MM.1S (cell line): ENCODE measurements around the gene GLRA1.

Experiments used
- DNase-seq: peaks from one replicate; pipeline ENCODE4 v3.0.0-alpha.2; 2015
- H2AFZ ChIP-seq: fragments of 300-600 bp; sonication (generic); 2 replicates; pipeline ENCODE4 v1.6.0; 2016; ENCODE audit warnings: antibody characterized with exemption, low read length
- H3F3A ChIP-seq: fragments of 300-600 bp; sonication (generic); 2 replicates; pipeline ENCODE4 v1.6.1; 2016; ENCODE audit warnings: mild to moderate bottlenecking, antibody characterized with exemption, low read length, moderate library complexity, mixed read lengths; ENCODE audit not compliant: insufficient read depth
- H3K27ac ChIP-seq: fragments of 300-600 bp; sonication (generic); 2 replicates; pipeline ENCODE4 v1.5.1; 2016; ENCODE audit warnings: mild to moderate bottlenecking, low read length
- H3K27me3 ChIP-seq: fragments of 300-600 bp; sonication (generic); replicated peaks from 2 replicates; pipeline ENCODE4 v1.6.0; 2016; ENCODE audit warnings: low read length; ENCODE audit not compliant: insufficient read depth
- H3K36me3 ChIP-seq: fragments of 300-600 bp; sonication (generic); replicated peaks from 2 replicates; pipeline ENCODE4 v1.6.1; 2016; ENCODE audit warnings: mild to moderate bottlenecking, low read length, mixed read lengths; ENCODE audit not compliant: insufficient read depth
- H3K4me1 ChIP-seq: fragments of 300-600 bp; sonication (generic); 2 replicates; pipeline ENCODE4 v1.6.1; 2016; ENCODE audit warnings: low read length, mixed read lengths
- H3K4me2 ChIP-seq: fragments of 300-600 bp; sonication (generic); 2 replicates; pipeline ENCODE4 v1.6.0; 2016; ENCODE audit warnings: low read depth, low read length
- H3K4me3 ChIP-seq: fragments of 300-600 bp; sonication (generic); 2 replicates; pipeline ENCODE4 v1.5.1; 2016; ENCODE audit warnings: low read length, mixed read lengths
- H3K79me2 ChIP-seq: fragments of 300-600 bp; sonication (generic); 2 replicates; pipeline ENCODE4 v1.6.1; 2016; ENCODE audit warnings: mixed run types, low read length, mixed read lengths
- H3K9ac ChIP-seq: fragments of 300-600 bp; sonication (generic); 2 replicates; pipeline ENCODE4 v1.6.1; 2016; ENCODE audit warnings: low read length, mixed read lengths
- H3K9me2 ChIP-seq: fragments of 300-600 bp; sonication (generic); replicated peaks from 2 replicates; pipeline ENCODE4 v1.6.1; 2016; ENCODE audit warnings: mild to moderate bottlenecking, low read length, mixed read lengths; ENCODE audit not compliant: insufficient read depth
- H3K9me3 ChIP-seq: fragments of 300-600 bp; sonication (generic); replicated peaks from 2 replicates; pipeline ENCODE4 v1.6.1; 2016; ENCODE audit warnings: mild to moderate bottlenecking, low read length, mixed read lengths; ENCODE audit not compliant: insufficient read depth
- H4K20me1 ChIP-seq: fragments of 300-600 bp; sonication (generic); 2 replicates; pipeline ENCODE4 v1.6.1; 2016; ENCODE audit warnings: mild to moderate bottlenecking, low read length, moderate library complexity, mixed read lengths; ENCODE audit not compliant: insufficient read depth
- EZH2 ChIP-seq: fragments of 300-600 bp; sonication (generic); optimal IDR thresholded peaks from 2 replicates; pipeline ENCODE3; 2017; ENCODE audit warnings: low read depth, mild to moderate bottlenecking, antibody characterized with exemption, low read length, mixed read lengths
- EZH2phosphoT487 ChIP-seq: fragments of 300-600 bp; sonication (generic); IDR thresholded peaks from 2 replicates; pipeline ENCODE4 v1.6.1; 2018; ENCODE audit warnings: antibody characterized with exemption, low read length
- TF ChIP-seq, protein P1 (sequence below): fragments of 300-600 bp; sonication (generic); IDR thresholded peaks from 2 replicates; pipeline ENCODE4 v1.5.1; 2016; ENCODE audit warnings: antibody characterized with exemption, low read length, mixed read lengths

GLRA1 gene

DNA sequence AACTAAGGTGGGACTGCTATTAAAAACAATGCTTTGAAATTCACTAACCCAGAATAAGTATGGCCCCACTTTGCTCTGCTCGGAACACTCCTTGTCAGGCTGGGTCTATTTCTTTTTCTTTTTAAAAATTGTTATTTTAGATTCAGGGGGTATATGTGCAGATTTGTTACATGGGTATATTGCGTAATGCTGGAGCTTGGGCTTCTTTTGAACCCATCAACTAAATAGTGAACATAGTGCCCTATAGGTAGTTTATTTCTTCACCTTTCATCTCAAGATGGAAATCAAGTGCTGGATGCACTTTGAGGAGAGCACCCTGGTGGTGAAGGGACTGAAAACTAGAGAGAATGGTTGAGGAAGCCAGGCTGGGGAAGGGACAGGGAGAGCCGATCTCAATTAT, 51.0 kb downstream of the GLRA1 start:
- Histone ChIP-seq H3K27me3 (no peaks in the 10 kb centered on the region), H3K36me3 (no peaks in the 10 kb centered on the region), H4K20me1 (no peaks in the 10 kb centered on the region), H3K4me1 (no peaks in the 10 kb centered on the region), H3K27ac (no peak overlapping the region), H2AFZ (no peak overlapping the region), H3K4me3 (no peak overlapping the region), H3F3A (no peaks in the 10 kb centered on the region), H3K4me2 (no peak overlapping the region), H3K9me3 (no peaks in the 10 kb centered on the region), H3K9me2 (no peaks in the 10 kb centered on the region), H3K9ac (no peak overlapping the region), H3K79me2 (no peaks in the 10 kb centered on the region)
- TF ChIP-seq, protein P1, sequence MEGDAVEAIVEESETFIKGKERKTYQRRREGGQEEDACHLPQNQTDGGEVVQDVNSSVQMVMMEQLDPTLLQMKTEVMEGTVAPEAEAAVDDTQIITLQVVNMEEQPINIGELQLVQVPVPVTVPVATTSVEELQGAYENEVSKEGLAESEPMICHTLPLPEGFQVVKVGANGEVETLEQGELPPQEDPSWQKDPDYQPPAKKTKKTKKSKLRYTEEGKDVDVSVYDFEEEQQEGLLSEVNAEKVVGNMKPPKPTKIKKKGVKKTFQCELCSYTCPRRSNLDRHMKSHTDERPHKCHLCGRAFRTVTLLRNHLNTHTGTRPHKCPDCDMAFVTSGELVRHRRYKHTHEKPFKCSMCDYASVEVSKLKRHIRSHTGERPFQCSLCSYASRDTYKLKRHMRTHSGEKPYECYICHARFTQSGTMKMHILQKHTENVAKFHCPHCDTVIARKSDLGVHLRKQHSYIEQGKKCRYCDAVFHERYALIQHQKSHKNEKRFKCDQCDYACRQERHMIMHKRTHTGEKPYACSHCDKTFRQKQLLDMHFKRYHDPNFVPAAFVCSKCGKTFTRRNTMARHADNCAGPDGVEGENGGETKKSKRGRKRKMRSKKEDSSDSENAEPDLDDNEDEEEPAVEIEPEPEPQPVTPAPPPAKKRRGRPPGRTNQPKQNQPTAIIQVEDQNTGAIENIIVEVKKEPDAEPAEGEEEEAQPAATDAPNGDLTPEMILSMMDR, result no peak
- TF ChIP-seq EZH2phosphoT487, result no peak
- TF ChIP-seq EZH2, result no peak
- no peak for DNase-seq

DNA sequence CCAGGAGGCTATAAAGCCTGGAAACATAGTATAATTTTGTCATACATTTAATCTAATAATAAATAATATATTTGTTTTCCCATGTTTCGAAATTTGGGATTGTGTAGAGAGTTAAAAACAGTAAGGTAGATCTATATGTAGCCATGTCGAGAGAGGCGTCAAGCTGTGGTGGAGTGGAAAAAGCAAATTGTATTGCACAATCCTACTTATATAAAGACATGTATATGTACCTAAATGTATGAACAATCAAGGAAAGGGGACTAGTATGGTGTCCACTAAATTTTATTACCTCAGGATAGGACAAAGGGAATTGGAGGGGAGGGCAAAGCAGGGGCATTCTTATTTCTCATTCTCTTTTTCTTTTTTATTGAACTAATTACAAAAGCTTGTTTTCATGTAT, 52.0 kb downstream of the GLRA1 start:
- Histone ChIP-seq H3K9ac (no peak overlapping the region), H3K79me2 (no peaks in the 10 kb centered on the region), H3K36me3 (no peaks in the 10 kb centered on the region), H3K9me2 (no peaks in the 10 kb centered on the region), H3F3A (no peaks in the 10 kb centered on the region), H3K9me3 (no peaks in the 10 kb centered on the region), H2AFZ (no peak overlapping the region), H3K4me1 (no peaks in the 10 kb centered on the region), H3K27me3 (no peaks in the 10 kb centered on the region), H3K4me3 (no peak overlapping the region), H4K20me1 (no peaks in the 10 kb centered on the region), H3K4me2 (no peak overlapping the region), H3K27ac (no peak overlapping the region)
- DNase-seq, result no peak
- TF ChIP-seq, protein P1, result no peak
- TF ChIP-seq EZH2, result no peak
- no peak for TF ChIP-seq EZH2phosphoT487

DNA sequence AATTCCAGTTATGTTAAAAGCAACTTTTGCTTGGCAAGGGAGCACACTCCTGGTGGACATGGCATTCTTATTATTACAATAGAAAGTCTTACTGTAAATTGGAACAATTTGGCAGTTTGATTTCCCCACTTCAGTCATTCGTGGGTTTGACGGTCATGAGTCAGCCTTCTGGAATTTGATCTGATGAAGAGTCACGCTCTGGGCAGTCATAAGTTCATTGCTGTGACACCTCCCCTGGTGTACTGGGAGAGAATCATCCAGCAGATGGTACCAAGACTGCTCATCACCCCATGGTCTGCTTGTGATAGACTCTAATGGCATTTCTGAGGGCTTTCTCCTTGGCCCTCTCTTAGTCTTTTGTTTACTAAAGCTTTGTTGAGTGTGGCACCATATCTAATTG, 53.8 kb downstream of the GLRA1 start:
- TF ChIP-seq EZH2 (no peak), EZH2phosphoT487 (no peak)
- TF ChIP-seq, protein P1, result no peak
- no peak overlapping the region for H2AFZ ChIP-seq
- H3K9me2 ChIP-seq, result no peaks in the 10 kb centered on the region
- H3K4me1 ChIP-seq, result no peaks in the 10 kb centered on the region
- H3K36me3 ChIP-seq, result no peaks in the 10 kb centered on the region
- H3K4me2 ChIP-seq, result no peak overlapping the region
- H3K79me2 ChIP-seq, result no peaks in the 10 kb centered on the region
- H3K9me3 ChIP-seq, result no peaks in the 10 kb centered on the region
- no peak overlapping the region for H3K9ac ChIP-seq
- no peaks in the 10 kb centered on the region for H4K20me1 ChIP-seq
- no peaks in the 10 kb centered on the region for H3F3A ChIP-seq
- no peak overlapping the region for H3K27ac ChIP-seq
- no peak overlapping the region for H3K4me3 ChIP-seq
- H3K27me3 ChIP-seq, result no peaks in the 10 kb centered on the region
- no peak for DNase-seq

DNA sequence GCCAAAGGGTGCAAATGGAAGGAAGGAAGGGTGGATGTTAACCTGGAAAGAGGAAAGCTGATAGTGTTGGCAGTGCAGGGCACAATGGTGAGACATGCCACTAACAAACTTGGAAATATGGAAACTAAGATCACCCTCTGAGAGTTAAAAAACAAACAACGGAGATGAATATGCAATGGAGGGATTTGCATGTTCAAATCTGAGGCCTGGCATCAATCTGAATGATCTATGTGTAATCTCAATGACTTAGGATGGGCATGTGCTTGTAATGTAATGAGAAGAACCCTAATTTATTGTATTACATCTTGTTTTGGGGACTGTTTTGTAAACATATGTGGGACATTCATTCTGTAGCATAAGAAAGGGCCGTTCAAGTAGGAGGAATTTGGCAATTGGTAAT, 54.4 kb downstream of the GLRA1 start:
- Histone ChIP-seq H3K9me2 (no peaks in the 10 kb centered on the region), H3K4me2 (no peak overlapping the region), H3K36me3 (no peaks in the 10 kb centered on the region), H3F3A (no peaks in the 10 kb centered on the region), H3K4me3 (no peak overlapping the region), H3K9me3 (no peaks in the 10 kb centered on the region), H4K20me1 (no peaks in the 10 kb centered on the region), H3K9ac (no peak overlapping the region), H3K4me1 (no peaks in the 10 kb centered on the region), H2AFZ (no peak overlapping the region), H3K79me2 (no peaks in the 10 kb centered on the region), H3K27ac (no peak overlapping the region), H3K27me3 (no peaks in the 10 kb centered on the region)
- no peak for DNase-seq
- no peak for TF ChIP-seq EZH2phosphoT487
- no peak for TF ChIP-seq EZH2
- TF ChIP-seq, protein P1, result no peak
